ENCODE measurements around the gene ASTN2.

- no peak for TF ChIP-seq CTCF (IDR thresholded peaks at IDR 0.05)
- TF ChIP-seq, protein P1, sequence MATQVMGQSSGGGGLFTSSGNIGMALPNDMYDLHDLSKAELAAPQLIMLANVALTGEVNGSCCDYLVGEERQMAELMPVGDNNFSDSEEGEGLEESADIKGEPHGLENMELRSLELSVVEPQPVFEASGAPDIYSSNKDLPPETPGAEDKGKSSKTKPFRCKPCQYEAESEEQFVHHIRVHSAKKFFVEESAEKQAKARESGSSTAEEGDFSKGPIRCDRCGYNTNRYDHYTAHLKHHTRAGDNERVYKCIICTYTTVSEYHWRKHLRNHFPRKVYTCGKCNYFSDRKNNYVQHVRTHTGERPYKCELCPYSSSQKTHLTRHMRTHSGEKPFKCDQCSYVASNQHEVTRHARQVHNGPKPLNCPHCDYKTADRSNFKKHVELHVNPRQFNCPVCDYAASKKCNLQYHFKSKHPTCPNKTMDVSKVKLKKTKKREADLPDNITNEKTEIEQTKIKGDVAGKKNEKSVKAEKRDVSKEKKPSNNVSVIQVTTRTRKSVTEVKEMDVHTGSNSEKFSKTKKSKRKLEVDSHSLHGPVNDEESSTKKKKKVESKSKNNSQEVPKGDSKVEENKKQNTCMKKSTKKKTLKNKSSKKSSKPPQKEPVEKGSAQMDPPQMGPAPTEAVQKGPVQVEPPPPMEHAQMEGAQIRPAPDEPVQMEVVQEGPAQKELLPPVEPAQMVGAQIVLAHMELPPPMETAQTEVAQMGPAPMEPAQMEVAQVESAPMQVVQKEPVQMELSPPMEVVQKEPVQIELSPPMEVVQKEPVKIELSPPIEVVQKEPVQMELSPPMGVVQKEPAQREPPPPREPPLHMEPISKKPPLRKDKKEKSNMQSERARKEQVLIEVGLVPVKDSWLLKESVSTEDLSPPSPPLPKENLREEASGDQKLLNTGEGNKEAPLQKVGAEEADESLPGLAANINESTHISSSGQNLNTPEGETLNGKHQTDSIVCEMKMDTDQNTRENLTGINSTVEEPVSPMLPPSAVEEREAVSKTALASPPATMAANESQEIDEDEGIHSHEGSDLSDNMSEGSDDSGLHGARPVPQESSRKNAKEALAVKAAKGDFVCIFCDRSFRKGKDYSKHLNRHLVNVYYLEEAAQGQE (IDR thresholded peaks at IDR 0.05): no peak
- TF ChIP-seq POLR2A (IDR thresholded peaks at IDR 0.05; ENCODE audit: low read length): no peak
- no peak for TF ChIP-seq CHD4 (IDR thresholded peaks at IDR 0.05; ENCODE audit: borderline replicate concordance)
- no peak for TF ChIP-seq RFX5 (IDR thresholded peaks at IDR 0.05)
- TF ChIP-seq EP300 (IDR thresholded peaks at IDR 0.05): no peak
- no peak for TF ChIP-seq RCOR1 (IDR thresholded peaks at IDR 0.05; ENCODE audit: low read depth, low read length)
- TF ChIP-seq RAD21 (conservative IDR thresholded peaks at IDR 0.05 in 1 of 2, IDR thresholded peaks at IDR 0.05 in 1 of 2): no peak
- no peak for TF ChIP-seq KDM5A (IDR thresholded peaks at IDR 0.05)
- TF ChIP-seq CHD2 (IDR thresholded peaks at IDR 0.05; ENCODE audit: low read length, partially characterized antibody): no peak
- TF ChIP-seq CEBPB (IDR thresholded peaks at IDR 0.05): no peak
These were observed 27.4 kb downstream of the ASTN2 start for GRCh38 chr9:117387422-117387821.
